ENCODE data around the gene FAM177A1. TPM values are rescaled to one million over a fixed set of nuclear protein-coding genes. Genes with fewer than 3 reads are reported as not detected.

The FAM177A1 gene, protein sequence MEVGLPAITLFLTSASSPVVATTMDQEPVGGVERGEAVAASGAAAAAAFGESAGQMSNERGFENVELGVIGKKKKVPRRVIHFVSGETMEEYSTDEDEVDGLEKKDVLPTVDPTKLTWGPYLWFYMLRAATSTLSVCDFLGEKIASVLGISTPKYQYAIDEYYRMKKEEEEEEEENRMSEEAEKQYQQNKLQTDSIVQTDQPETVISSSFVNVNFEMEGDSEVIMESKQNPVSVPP
- 21.2 and 40.4 TPM in 2 replicates for total RNA-seq

GRCh38 chr14:35046048-35046750, at the start of gene FAM177A1:
TSS of gene FAM177A1 (plus strand) at chr14:35046272. CDS start at chr14:35046464, 192 bp downstream.

GRCh38 chr14:35121887-35122695, 76.0 kb downstream of the FAM177A1 start, which contains the start of the genes PPP2R3C and PRORP:
TSS of gene PPP2R3C (minus strand) at chr14:35121990. CDS start at chr14:35121959, 31 bp downstream.
TSS of gene PRORP (plus strand) at chr14:35122552. CDS start at chr14:35123246, 694 bp downstream.

Other genes with a start within 250 kb of the FAM177A1 start
- gene BAZ1A, start 170.9 kb upstream of the FAM177A1 start, total RNA-seq = 9.8 and 11.0 TPM in 2 replicates
- gene SRP54, start 63.3 kb upstream of the FAM177A1 start, total RNA-seq = 47.3 and 53.8 TPM in 2 replicates
- gene PPP2R3C, start 75.7 kb downstream of the FAM177A1 start, total RNA-seq = 20.0 and 23.7 TPM in 2 replicates
- 14.6 and 20.5 TPM in 2 replicates for gene PRORP, start 76.3 kb downstream of the FAM177A1 start, total RNA-seq
- 91.7 and 110 TPM in 2 replicates for gene PSMA6, start 246.1 kb downstream of the FAM177A1 start, total RNA-seq